Thyroid gland (tissue), 4 donors: ENCODE data around the gene PSTPIP1. TPM values are rescaled to one million over a fixed set of nuclear protein-coding genes. Genes with fewer than 3 reads are reported as not detected.

Experiments
- DNase-seq, 2 donors: peaks; one replicate each; pipeline ENCODE4 v3.0.0-alpha.2; 2019
- H3K27ac ChIP-seq, 3 donors: fragments of 200-600 bp; sonication (generic); 1 replicate in 2 of 3; 2 replicates in 1 of 3; pipeline ENCODE4 v1.5.1; 2016 to 2019; ENCODE audit warnings: mild to moderate bottlenecking in 1 of 3, moderate library complexity in 1 of 3
- H3K27me3 ChIP-seq: fragments of 200-600 bp; sonication (generic); one replicate; pipeline ENCODE4 v1.5.1; 2019
- H3K36me3 ChIP-seq, 2 donors: fragments of 200-600 bp; sonication (generic); one replicate each; pipeline ENCODE4 v1.5.1; 2016 to 2019
- H3K4me1 ChIP-seq, 2 donors: fragments of 200-600 bp; sonication (generic); one replicate each; pipeline ENCODE4 v1.5.1; 2017 to 2019
- H3K4me3 ChIP-seq, 3 donors: fragments of 200-600 bp; sonication (generic); replicated peaks in 1 of 3; 1 replicate in 2 of 3; 2 replicates in 1 of 3; pipeline ENCODE4 v1.5.1; 2016; ENCODE audit warnings: mild to moderate bottlenecking in 1 of 3
- H3K9me3 ChIP-seq: fragments of 200-600 bp; sonication (generic); one replicate; pipeline ENCODE4 v1.5.1; 2017
- CTCF ChIP-seq, 6 experiments: fragments of 200-600 bp in 3 of 6; fragments of 450-650 bp in 3 of 6; sonication (generic) in 3 of 6; IDR thresholded peaks; one replicate each; pipeline ENCODE4 v1.5.1; 2016 to 2019; ENCODE audit warnings: antibody characterized with exemption in 6 of 6, mild to moderate bottlenecking in 2 of 6, inconsistent platforms in 1 of 6, moderate library complexity in 1 of 6
- POLR2A ChIP-seq, 2 donors: fragments of 450-650 bp; IDR thresholded peaks; one replicate each; pipeline ENCODE4 v1.6.1; 2017; ENCODE audit warnings: antibody characterized with exemption in 2 of 2, mild to moderate bottlenecking in 2 of 2, moderate library complexity in 1 of 2
- WGBS, 2 donors: methylation state at CpG; one replicate each; pipeline ENCODE4 v1.1.5; 2017; 5-methylcytosine and 5-hydroxymethylcytosine counted together
- intact Hi-C: fragments of 100-400 bp; cut with DNase I; formaldehyde crosslinking; loops from one replicate; pipeline ENCODE4 v1.15.1; 2023
- total RNA-seq, 4 donors: library from RNA; depleted of rRNA; stranded (reverse); fragments of >200 nt; gene quantifications; one replicate each; pipeline ENCODE4 v1.2.3, GENCODE V29; 2016

The PSTPIP1 gene
- total RNA-seq, 4 donors from 2014 or later: 1.4 to 6.9 (median 3.7) TPM

DNA sequence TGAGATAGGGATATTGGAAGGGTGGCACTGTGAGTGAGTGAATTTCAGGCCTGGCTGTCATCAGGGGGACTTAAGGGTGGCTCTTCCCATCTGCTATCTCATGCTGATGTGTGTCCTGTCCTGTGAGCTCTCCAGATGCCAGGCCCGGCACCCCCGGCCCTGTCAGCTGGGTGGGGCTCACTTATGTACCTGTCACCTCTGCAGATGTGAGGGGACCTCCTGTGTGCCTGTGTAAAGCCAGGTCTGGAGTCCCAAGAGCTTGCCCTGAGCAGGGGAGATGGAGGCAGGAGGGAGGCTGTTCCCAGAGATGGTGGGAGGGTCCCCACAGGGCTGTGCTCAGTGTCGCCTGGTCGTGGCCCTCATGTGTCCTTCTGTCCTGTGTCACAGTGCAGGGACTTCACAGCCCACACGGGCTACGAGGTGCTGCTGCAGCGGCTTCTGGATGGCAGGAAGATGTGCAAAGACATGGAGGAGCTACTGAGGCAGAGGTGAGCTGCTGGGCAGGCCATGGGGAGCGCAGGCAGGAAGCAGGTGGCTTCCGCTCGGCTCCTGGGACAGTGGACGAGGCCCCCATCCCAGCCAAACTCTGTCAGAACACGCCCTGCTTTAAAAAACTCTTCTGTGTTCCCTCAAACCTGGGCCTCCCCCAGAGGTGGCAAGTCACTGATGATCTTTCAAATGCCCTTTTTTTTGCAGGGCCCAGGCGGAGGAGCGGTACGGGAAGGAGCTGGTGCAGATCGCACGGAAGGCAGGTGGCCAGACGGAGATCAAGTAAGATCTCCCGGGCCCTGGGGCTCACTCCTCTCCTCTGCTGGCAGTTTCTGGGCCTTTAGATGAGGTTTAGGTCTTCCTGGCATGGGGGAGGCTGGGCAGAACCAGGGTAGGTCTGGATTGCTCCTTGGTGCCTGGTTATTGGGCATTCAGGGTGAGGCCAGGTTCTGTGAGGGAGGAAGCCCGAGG lies 23.1 kb downstream of the PSTPIP1 start:
- H3K27ac ChIP-seq: no peak overlapping the region
- H3K9me3 ChIP-seq: no peaks in the 10 kb centered on the region
- intact Hi-C loops: no loop called here
- 94 to 97% methylated on average over 16 to 17 of the region's 20 CpGs for WGBS, 2 donors
- no peak for DNase-seq
- no peak overlapping the region for H3K4me3 ChIP-seq
- H3K27me3 ChIP-seq: no peaks in the 10 kb centered on the region
- no peaks in the 10 kb centered on the region for H3K36me3 ChIP-seq
- no peak for TF ChIP-seq CTCF (IDR thresholded peaks at IDR 0.05)
- TF ChIP-seq POLR2A (IDR thresholded peaks at IDR 0.05): no peak
- no peaks in the 10 kb centered on the region for H3K4me1 ChIP-seq

- H3K27ac ChIP-seq: no peak overlapping the region
- no peak for DNase-seq
- intact Hi-C loops: no loop called here
Measured at GRCh38 chr15:77018796-77019505, 24.0 kb downstream of the PSTPIP1 start.

DNA sequence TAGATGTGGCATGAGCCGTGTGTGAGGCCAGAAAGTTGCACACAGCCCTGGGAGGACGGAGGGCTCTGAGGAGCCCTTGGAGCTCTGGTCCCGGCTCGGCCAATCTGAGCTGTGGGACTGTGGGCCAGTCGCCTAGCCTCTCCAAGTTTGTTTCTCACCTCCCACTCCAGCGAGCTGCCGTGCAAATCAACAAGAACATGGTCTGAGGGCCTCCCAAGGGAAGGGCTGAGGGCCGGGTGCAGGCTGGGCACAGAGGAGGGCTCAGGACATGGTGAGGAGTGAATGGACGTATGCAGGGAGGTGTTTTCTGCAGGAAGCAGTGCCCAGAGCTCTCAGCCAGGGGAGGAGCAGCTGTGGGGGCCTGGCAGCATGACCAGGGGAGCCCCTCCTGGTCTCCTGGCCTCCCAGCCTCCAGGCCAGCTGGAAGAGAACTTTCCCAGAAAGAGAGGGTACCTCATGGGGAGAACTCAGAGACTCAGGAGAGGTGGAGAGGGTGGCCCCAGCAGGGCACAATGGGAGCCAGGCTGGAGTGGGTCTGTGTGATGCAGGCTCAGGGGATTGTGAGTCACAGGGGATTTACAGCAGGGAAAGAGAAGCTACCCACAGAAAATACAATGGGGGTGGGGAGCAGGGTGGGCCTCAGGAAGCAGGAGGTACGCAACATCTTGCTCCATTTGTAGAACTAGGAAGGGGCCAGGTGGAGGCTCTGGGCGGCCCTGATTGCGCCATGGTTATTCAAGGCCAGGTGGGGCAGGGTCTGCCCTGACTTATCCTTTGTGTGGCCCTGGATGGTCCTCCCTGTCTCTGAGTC lies 24.8 kb downstream of the PSTPIP1 start:
- intact Hi-C loops: loop anchor here (5.0 to 10.0 kb wide), 2 partner anchors 85 to 528 kb away; no protein-coding TSS in a partner anchor
- Histone ChIP-seq H3K4me1 (no peaks in the 10 kb centered on the region), H3K27me3 (no peaks in the 10 kb centered on the region), H3K36me3 (no peaks in the 10 kb centered on the region), H3K9me3 (no peaks in the 10 kb centered on the region), H3K27ac (no peak overlapping the region), H3K4me3 (no peak overlapping the region)
- DNase-seq: peak in 1 of 2 donors; percentile 27
- no peak for TF ChIP-seq CTCF (IDR thresholded peaks at IDR 0.05)
- no peak for TF ChIP-seq POLR2A (IDR thresholded peaks at IDR 0.05)
- 52 to 73% methylated on average over 4 to 12 of the region's 12 CpGs for WGBS, 2 donors

More at GRCh38 chr15:77018796-77019505, 24.0 kb downstream of the PSTPIP1 start:
- no peak for TF ChIP-seq POLR2A (IDR thresholded peaks at IDR 0.05)
- no peaks in the 10 kb centered on the region for H3K27me3 ChIP-seq
- H3K36me3 ChIP-seq: no peaks in the 10 kb centered on the region
- no peak overlapping the region for H3K4me3 ChIP-seq
- no peaks in the 10 kb centered on the region for H3K4me1 ChIP-seq
- WGBS, 2 donors: 86 to 98% methylated on average over 10 to 11 of the region's 11 CpGs
- H3K9me3 ChIP-seq: no peaks in the 10 kb centered on the region

DNA sequence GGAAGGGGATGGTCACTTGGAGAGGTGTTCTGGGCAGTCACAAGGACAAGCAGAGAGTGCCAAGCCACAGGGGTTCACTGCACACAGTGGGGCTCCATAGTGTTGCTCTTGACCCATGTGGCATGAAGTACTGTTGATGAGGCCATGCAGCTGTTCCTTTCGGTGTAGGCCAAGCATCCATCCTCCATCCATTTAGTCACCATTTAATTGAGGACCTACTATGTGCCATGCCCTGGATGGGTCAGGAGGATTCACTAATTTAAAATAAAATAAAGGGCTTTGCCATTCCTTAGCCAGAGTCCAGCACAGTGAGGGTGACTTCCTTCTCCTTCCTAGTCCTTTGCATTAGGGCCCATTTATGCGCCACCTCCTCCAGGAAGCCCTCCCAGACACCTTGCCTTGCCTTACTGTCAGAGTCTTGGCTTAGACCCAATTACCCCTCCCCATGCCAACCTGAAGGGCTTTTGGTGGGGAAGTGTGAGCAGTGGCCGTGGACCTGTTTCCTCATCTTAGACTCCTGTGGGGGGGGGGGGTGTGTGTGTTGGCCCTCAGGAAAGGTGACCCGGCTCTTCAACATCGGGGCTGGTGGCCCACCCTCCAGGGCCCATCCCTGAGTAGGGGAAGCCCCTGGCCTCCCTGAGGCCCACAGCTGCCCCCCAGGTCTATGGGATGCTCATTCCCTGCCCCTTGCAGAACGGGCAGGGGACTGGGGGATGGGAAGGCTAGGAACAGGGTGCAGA lies 25.6 kb downstream of the PSTPIP1 start:
- WGBS, 2 donors: 86 to 94% methylated on average over 6 of the region's 6 CpGs
- intact Hi-C loops: loop anchor here (5.0 to 10.0 kb wide), 2 partner anchors 84 to 527 kb away; no protein-coding TSS in a partner anchor
- no peaks in the 10 kb centered on the region for H3K36me3 ChIP-seq

More for the DNA sequence above, 25.6 kb downstream of the PSTPIP1 start:
- no peaks in the 10 kb centered on the region for H3K4me1 ChIP-seq
- no peak for DNase-seq
- H3K4me3 ChIP-seq: no peak overlapping the region
- H3K27ac ChIP-seq: no peak overlapping the region
- no peaks in the 10 kb centered on the region for H3K9me3 ChIP-seq
- TF ChIP-seq CTCF (IDR thresholded peaks at IDR 0.05) (no peak), POLR2A (IDR thresholded peaks at IDR 0.05) (no peak)
- no peaks in the 10 kb centered on the region for H3K27me3 ChIP-seq
